GM21737 (cell line): Measurements from ENCODE around the gene ATP5MC2.

Experiments used
- ATAC-seq: cut with Tn5 transposase; IDR thresholded peaks from one replicate; pipeline ENCODE4 v1.9.1; 2021; ENCODE audit warnings: mild to moderate bottlenecking, moderate library complexity; ENCODE audit not compliant: unreplicated experiment

The ATP5MC2 gene

GRCh38 chr12:53616950-53617349 lies 58.9 kb downstream of the ATP5MC2 start:
- ATAC-seq: no peak
